Caco-2 (cell line): ENCODE measurements around the gene WDR41. TPM values are rescaled to one million over a fixed set of nuclear protein-coding genes. Genes with fewer than 3 reads are reported as not detected.
A peak's percentile ranks its signal among the peaks of the same experiment; 100 is the strongest.

Experiments
- BruUV-seq: library from RNA; stranded (reverse); fragments of 400-500 nt; replicated peaks from 2 replicates; lab custom pipeline; 2021; lab: Mats Ljungman, UMichigan
- CTCF ChIA-PET: fragments of 300-600 bp; sonication (Branson Sonifier 250); formaldehyde crosslinking; loops from one replicate; lab custom pipeline; 2022; ENCODE audit warnings: antibody characterized with exemption; lab: Charles Lee
- POLR2A ChIA-PET: fragments of 300-600 bp; sonication (Branson Sonifier 250); formaldehyde crosslinking; loops from one replicate; lab custom pipeline; 2022; ENCODE audit warnings: antibody characterized with exemption; lab: Charles Lee
- DNase-seq, 2 experiments: peaks; one replicate each; pipeline versions ENCODE4 v3.0.0 to v3.0.0-alpha.2; 2020 to 2022
- H3K27me3 ChIP-seq: replicated peaks from 2 replicates; pipeline ENCODE4 v1.6.0; 2011; ENCODE audit warnings: low read length; ENCODE audit not compliant: control insufficient read depth, insufficient read depth
- H3K36me3 ChIP-seq: 2 replicates; pipeline ENCODE4 v1.5.1; 2011; ENCODE audit warnings: low read length; ENCODE audit not compliant: control insufficient read depth, insufficient read depth
- H3K4me1 ChIP-seq: fragments of 250-450 bp; sonication (Bioruptor Pico); 2 replicates; pipeline ENCODE4 v1.5.1; 2020; ENCODE audit warnings: mild to moderate bottlenecking
- H3K4me3 ChIP-seq: 2 replicates; pipeline ENCODE4 v1.5.1; 2011; ENCODE audit warnings: low read depth, mild to moderate bottlenecking, control low read depth, low read length
- H3K9me3 ChIP-seq: fragments of 250-450 bp; sonication (Bioruptor Pico); 2 replicates; pipeline ENCODE4 v1.5.1; 2020; ENCODE audit warnings: mild to moderate bottlenecking, moderate library complexity
- H3K27ac Mint-ChIP-seq: one replicate; pipeline ENCODE4 v1.8.0; 2022; ENCODE audit warnings: mixed read lengths; ENCODE audit not compliant: unreplicated experiment
- H3K27me3 Mint-ChIP-seq: one replicate; pipeline ENCODE4 v1.8.0; 2022; ENCODE audit warnings: mixed read lengths; ENCODE audit not compliant: insufficient read depth, unreplicated experiment
- H3K36me3 Mint-ChIP-seq: one replicate; pipeline ENCODE4 v1.8.0; 2022; ENCODE audit warnings: mild to moderate bottlenecking, mixed read lengths; ENCODE audit not compliant: insufficient read depth, unreplicated experiment
- H3K4me1 Mint-ChIP-seq: one replicate; pipeline ENCODE4 v1.8.0; 2022; ENCODE audit warnings: low read depth, mixed read lengths; ENCODE audit not compliant: unreplicated experiment
- H3K4me3 Mint-ChIP-seq: one replicate; pipeline ENCODE4 v1.8.0; 2022; ENCODE audit warnings: mild to moderate bottlenecking, moderate library complexity, mixed read lengths; ENCODE audit not compliant: unreplicated experiment
- H3K9me3 Mint-ChIP-seq: one replicate; pipeline ENCODE4 v1.8.0; 2022; ENCODE audit warnings: mixed read lengths; ENCODE audit not compliant: unreplicated experiment
- CTCF ChIP-seq, 2 experiments: fragments of 200-600 bp in 1 of 2; IDR thresholded peaks; 1 replicate in 1 of 2; 2 replicates in 1 of 2; pipeline versions ENCODE4 v1.5.1 to v1.8.0; 2011 to 2022; ENCODE audit warnings: antibody characterized with exemption in 1 of 2, control low read depth in 1 of 2, inconsistent platforms in 1 of 2, low read depth in 1 of 2, low read length in 1 of 2, mild to moderate bottlenecking in 1 of 2, moderate library complexity in 1 of 2; ENCODE audit not compliant: insufficient read depth in 1 of 2, severe bottlenecking in 1 of 2, unreplicated experiment in 1 of 2
- intact Hi-C: fragments of 100-400 bp; cut with micrococcal nuclease; formaldehyde crosslinking; loops from one replicate; pipeline ENCODE4 v1.10.0; 2022; ENCODE audit not compliant: unreplicated experiment
- total RNA-seq: library from RNA; stranded (reverse); gene quantifications from 2 replicates; pipeline ENCODE4 v1.2.3, GENCODE V29; 2022

The WDR41 gene
- total RNA-seq, 1 experiment from 2014 or later, result 64.1 TPM

DNA sequence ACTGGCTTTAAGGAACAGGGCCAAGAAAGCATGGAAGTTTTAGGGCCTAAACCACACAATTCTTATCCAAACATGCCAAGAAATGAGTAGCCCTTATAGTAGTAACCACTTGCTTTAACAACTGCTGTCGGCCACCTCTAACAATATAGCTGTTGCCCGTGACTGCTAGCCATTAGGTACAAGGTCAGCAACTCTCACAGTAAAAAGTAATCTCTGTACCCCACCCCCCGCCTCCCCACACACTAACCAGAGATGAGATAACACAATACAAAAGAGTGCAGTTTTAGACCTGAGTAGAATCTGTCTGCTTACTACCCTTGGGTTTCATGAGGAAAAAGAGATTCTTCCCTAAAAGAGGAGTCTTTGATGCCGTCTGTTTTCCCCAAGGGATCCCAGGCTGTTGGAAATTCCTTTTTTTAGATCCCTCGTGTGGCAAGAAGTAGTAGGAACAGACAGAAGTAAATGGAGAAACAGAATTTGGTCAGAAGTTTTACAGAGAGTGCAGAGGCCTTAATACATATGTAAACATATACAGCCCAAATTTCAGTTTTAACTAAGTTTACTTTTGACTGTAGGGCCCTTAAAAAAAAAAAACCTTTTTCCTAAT lies 94.3 kb downstream of the WDR41 start:
- Histone ChIP-seq H3K36me3 (no peaks in the 10 kb centered on the region), H3K27me3 (no peaks in the 10 kb centered on the region), H3K4me3 (no peak overlapping the region), H3K9me3 (no peaks in the 10 kb centered on the region), H3K4me1 (peaks cover 38% of the 10 kb centered on the region)
- DNase-seq, result peak in 1 of 2 experiments; percentile 26
- peaks cover 29% of the 10 kb centered on the region for H3K4me1 Mint-ChIP-seq
- H3K27ac Mint-ChIP-seq, result peak overlapping the region; percentile 69
- CTCF ChIA-PET, result no interaction called here
- peak in 1 of 2 experiments; percentile 16 for TF ChIP-seq CTCF (IDR thresholded peaks at IDR 0.05; ENCODE audit: insufficient read depth in 1 of 2, low read depth in 1 of 2, low read length in 1 of 2, severe bottlenecking in 1 of 2, unreplicated experiment in 1 of 2)
- no peaks in the 10 kb centered on the region for H3K9me3 Mint-ChIP-seq
- H3K27me3 Mint-ChIP-seq, result no peaks in the 10 kb centered on the region
- no peaks in the 10 kb centered on the region for H3K36me3 Mint-ChIP-seq
- H3K4me3 Mint-ChIP-seq, result peak overlapping the region; percentile 4
- no TSS peak for BruUV-seq
- POLR2A ChIA-PET, result interaction anchor here (0.6 kb wide), 1 partner anchor 93 kb away, joined by 4 read pairs; no protein-coding TSS in a partner anchor
- intact Hi-C loops, result no loop called here

DNA sequence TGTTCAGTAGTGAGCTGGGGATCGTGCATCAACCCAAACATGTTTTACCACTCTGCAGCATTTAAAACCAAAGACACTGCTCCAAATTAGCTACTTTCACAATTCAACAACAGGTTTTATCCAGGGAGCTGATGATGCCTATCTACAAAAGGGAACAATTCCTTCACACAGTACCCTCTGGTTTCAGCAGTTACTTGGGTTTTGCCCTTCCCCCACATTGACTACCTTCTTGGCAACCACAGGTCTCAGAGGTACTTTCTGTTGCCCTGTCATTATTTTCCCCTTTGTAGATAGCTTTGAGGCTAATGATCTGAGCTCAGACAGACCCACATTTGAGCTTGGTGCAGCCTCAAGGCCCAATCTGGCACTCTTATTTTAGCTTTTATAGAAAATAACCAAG lies 96.1 kb downstream of the WDR41 start:
- Histone ChIP-seq H3K36me3 (no peaks in the 10 kb centered on the region), H3K27me3 (no peaks in the 10 kb centered on the region), H3K9me3 (no peaks in the 10 kb centered on the region), H3K4me3 (no peak overlapping the region), H3K4me1 (peaks cover 38% of the 10 kb centered on the region)
- H3K36me3 Mint-ChIP-seq, result no peaks in the 10 kb centered on the region
- no peak overlapping the region for H3K4me3 Mint-ChIP-seq
- H3K9me3 Mint-ChIP-seq, result no peaks in the 10 kb centered on the region
- intact Hi-C loops, result no loop called here
- BruUV-seq, result no TSS peak
- peak overlapping the region; percentile 26 for H3K27ac Mint-ChIP-seq
- TF ChIP-seq CTCF (IDR thresholded peaks at IDR 0.05; ENCODE audit: insufficient read depth in 1 of 2, low read depth in 1 of 2, low read length in 1 of 2, severe bottlenecking in 1 of 2, unreplicated experiment in 1 of 2), result no peak
- CTCF ChIA-PET, result no interaction called here
- H3K27me3 Mint-ChIP-seq, result no peaks in the 10 kb centered on the region
- peaks cover 29% of the 10 kb centered on the region for H3K4me1 Mint-ChIP-seq
- POLR2A ChIA-PET, result no interaction called here
- DNase-seq, result no peak

- POLR2A ChIA-PET, result no interaction called here
- Mint-ChIP-seq H3K27ac (no peak overlapping the region), H3K9me3 (no peaks in the 10 kb centered on the region), H3K4me1 (peaks cover 35% of the 10 kb centered on the region), H3K27me3 (no peaks in the 10 kb centered on the region), H3K4me3 (no peak overlapping the region), H3K36me3 (no peaks in the 10 kb centered on the region)
- H3K4me3 ChIP-seq, result no peak overlapping the region
- CTCF ChIA-PET, result interaction anchor here (0.9 to 1.0 kb wide), 2 partner anchors 25 to 43 kb away, joined by 3 to 7 read pairs; no protein-coding TSS in a partner anchor
- no peaks in the 10 kb centered on the region for H3K36me3 ChIP-seq
- H3K4me1 ChIP-seq, result peaks cover 38% of the 10 kb centered on the region
- TF ChIP-seq CTCF (IDR thresholded peaks at IDR 0.05; ENCODE audit: insufficient read depth in 1 of 2, low read depth in 1 of 2, low read length in 1 of 2, severe bottlenecking in 1 of 2, unreplicated experiment in 1 of 2), result peak in 1 of 2 experiments; percentile 25
- H3K27me3 ChIP-seq, result no peaks in the 10 kb centered on the region
- H3K9me3 ChIP-seq, result no peaks in the 10 kb centered on the region
- peak in 1 of 2 experiments; percentile 38 for DNase-seq
- no TSS peak for BruUV-seq
- intact Hi-C loops, result loop anchor here (1.0 kb wide), 2 partner anchors 32 to 43 kb away; no protein-coding TSS in a partner anchor
These were observed 97.9 kb downstream of the WDR41 start for GRCh38 chr5:77394064-77394715.
